Neural cell (in vitro differentiated cells): ENCODE data around the gene RAC3.

Source experiments
- EP300 ChIP-seq: fragments of 450-650 bp; conservative IDR thresholded peaks from 2 replicates; pipeline ENCODE4 v1.6.1; 2014; ENCODE audit warnings: antibody characterized with exemption, mild to moderate bottlenecking, moderate library complexity; ENCODE audit not compliant: poor library complexity, severe bottlenecking
- EZH2 ChIP-seq: fragments of 200-600, 300-800 bp; shearing (Covaris generic), sonication (generic); IDR thresholded peaks from 2 replicates; pipeline ENCODE4 v1.6.1; 2014; ENCODE audit warnings: antibody characterized with exemption, low read length, borderline replicate concordance, mild to moderate bottlenecking; ENCODE audit not compliant: insufficient read depth, poor library complexity, severe bottlenecking
- POLR2AphosphoS5 ChIP-seq: IDR thresholded peaks from 2 replicates; pipeline ENCODE4 v1.6.1; 2012
- RAD21 ChIP-seq: fragments of 450-650 bp; conservative IDR thresholded peaks from 2 replicates; pipeline ENCODE4 v1.6.1; 2014; ENCODE audit warnings: antibody characterized with exemption, mild to moderate bottlenecking, moderate library complexity
- SMC3 ChIP-seq: fragments of 450-650 bp; conservative IDR thresholded peaks from 2 replicates; pipeline ENCODE4 v1.6.1; 2014; ENCODE audit warnings: antibody characterized with exemption, mild to moderate bottlenecking, moderate library complexity; ENCODE audit not compliant: poor library complexity
- TAF1 ChIP-seq: IDR thresholded peaks from 2 replicates; pipeline ENCODE4 v1.6.1; 2012; ENCODE audit warnings: low read depth
- TF ChIP-seq, protein P1 (sequence below): fragments of 450-650 bp; IDR thresholded peaks from 2 replicates; pipeline ENCODE4 v1.5.1; 2014; ENCODE audit warnings: antibody characterized with exemption, mild to moderate bottlenecking, moderate library complexity; ENCODE audit not compliant: poor library complexity, severe bottlenecking
- TF ChIP-seq, protein P2 (sequence below): IDR thresholded peaks from 2 replicates; pipeline ENCODE4 v1.6.1; 2012; ENCODE audit warnings: borderline replicate concordance

DNA sequence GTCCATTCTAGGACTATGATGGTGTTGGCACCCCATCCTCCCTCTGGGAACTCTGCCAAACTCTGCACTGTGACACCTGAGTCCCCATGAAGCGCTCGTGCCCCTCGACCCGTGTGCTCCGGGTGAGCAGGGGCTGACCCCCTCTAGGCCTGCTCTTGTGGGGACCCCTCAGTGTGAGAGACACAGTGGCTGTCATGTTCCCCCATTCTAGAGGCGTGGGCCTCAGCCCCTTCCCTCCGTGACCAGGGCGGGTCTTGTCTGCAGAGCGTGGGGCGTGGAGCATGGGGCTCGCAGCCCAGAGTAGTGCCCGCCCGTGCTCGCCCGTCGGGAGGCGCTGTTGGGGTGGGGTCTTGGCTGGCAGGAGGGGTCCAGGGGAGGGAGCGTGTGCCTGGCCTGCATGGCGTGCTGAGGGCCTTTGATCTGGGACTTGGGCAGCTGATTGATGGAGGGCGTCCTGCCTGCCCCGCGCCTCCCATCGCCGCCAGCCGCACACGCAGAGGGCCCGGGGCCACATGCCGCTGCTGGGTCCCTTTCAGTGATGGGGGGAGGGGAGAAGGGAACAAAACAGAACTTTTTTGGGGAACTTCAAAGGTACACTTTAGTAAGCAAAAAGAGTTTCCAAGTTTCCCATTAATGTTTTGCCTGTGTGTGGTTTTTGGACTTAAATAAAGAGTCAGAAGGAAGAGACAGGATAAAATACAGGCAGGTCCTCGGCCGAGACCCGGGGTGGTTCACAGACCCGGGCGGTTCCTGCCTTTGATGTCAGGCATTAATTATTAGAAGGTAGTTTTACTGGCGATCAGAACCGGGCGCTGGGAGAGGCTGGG is 31.3 kb upstream of the RAC3 start:
- no peak for TF ChIP-seq SMC3
- TF ChIP-seq, protein P1, sequence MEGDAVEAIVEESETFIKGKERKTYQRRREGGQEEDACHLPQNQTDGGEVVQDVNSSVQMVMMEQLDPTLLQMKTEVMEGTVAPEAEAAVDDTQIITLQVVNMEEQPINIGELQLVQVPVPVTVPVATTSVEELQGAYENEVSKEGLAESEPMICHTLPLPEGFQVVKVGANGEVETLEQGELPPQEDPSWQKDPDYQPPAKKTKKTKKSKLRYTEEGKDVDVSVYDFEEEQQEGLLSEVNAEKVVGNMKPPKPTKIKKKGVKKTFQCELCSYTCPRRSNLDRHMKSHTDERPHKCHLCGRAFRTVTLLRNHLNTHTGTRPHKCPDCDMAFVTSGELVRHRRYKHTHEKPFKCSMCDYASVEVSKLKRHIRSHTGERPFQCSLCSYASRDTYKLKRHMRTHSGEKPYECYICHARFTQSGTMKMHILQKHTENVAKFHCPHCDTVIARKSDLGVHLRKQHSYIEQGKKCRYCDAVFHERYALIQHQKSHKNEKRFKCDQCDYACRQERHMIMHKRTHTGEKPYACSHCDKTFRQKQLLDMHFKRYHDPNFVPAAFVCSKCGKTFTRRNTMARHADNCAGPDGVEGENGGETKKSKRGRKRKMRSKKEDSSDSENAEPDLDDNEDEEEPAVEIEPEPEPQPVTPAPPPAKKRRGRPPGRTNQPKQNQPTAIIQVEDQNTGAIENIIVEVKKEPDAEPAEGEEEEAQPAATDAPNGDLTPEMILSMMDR: no peak
- TF ChIP-seq EP300: no peak
- TF ChIP-seq EZH2: no peak
- TF ChIP-seq, protein P2, sequence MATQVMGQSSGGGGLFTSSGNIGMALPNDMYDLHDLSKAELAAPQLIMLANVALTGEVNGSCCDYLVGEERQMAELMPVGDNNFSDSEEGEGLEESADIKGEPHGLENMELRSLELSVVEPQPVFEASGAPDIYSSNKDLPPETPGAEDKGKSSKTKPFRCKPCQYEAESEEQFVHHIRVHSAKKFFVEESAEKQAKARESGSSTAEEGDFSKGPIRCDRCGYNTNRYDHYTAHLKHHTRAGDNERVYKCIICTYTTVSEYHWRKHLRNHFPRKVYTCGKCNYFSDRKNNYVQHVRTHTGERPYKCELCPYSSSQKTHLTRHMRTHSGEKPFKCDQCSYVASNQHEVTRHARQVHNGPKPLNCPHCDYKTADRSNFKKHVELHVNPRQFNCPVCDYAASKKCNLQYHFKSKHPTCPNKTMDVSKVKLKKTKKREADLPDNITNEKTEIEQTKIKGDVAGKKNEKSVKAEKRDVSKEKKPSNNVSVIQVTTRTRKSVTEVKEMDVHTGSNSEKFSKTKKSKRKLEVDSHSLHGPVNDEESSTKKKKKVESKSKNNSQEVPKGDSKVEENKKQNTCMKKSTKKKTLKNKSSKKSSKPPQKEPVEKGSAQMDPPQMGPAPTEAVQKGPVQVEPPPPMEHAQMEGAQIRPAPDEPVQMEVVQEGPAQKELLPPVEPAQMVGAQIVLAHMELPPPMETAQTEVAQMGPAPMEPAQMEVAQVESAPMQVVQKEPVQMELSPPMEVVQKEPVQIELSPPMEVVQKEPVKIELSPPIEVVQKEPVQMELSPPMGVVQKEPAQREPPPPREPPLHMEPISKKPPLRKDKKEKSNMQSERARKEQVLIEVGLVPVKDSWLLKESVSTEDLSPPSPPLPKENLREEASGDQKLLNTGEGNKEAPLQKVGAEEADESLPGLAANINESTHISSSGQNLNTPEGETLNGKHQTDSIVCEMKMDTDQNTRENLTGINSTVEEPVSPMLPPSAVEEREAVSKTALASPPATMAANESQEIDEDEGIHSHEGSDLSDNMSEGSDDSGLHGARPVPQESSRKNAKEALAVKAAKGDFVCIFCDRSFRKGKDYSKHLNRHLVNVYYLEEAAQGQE: no peak
- TF ChIP-seq POLR2AphosphoS5: no peak
- no peak for TF ChIP-seq RAD21
- TF ChIP-seq TAF1: no peak
